Measurements from ENCODE around the gene ZC3H12D.

Gene ZC3H12D

GRCh38 chr6:149443411-149444181 lies 41.2 kb downstream of the ZC3H12D start:
- no peak for DNase-seq (ENCODE audit: low read depth in 2 of 2)

GRCh38 chr6:149441740-149442139 lies 43.1 kb downstream of the ZC3H12D start:
- no peak for DNase-seq (ENCODE audit: low read depth in 2 of 2)

GRCh38 chr6:149440735-149441671 lies 43.8 kb downstream of the ZC3H12D start:
- DNase-seq (ENCODE audit: low read depth in 2 of 2), result no peak

GRCh38 chr6:149439626-149440025 lies 45.2 kb downstream of the ZC3H12D start:
- DNase-seq (ENCODE audit: low read depth in 2 of 2), result no peak

- no peak for DNase-seq (ENCODE audit: low read depth in 2 of 2)
These were observed 46.0 kb downstream of the ZC3H12D start for GRCh38 chr6:149438855-149439254.

GRCh38 chr6:149437212-149437611 lies 47.6 kb downstream of the ZC3H12D start:
- no peak for DNase-seq (ENCODE audit: low read depth in 2 of 2)

GRCh38 chr6:149436647-149437046 lies 48.2 kb downstream of the ZC3H12D start:
- no peak for DNase-seq (ENCODE audit: low read depth in 2 of 2)

GRCh38 chr6:149435919-149436586 lies 48.8 kb downstream of the ZC3H12D start:
- no peak for DNase-seq (ENCODE audit: low read depth in 2 of 2)

- no peak for DNase-seq (ENCODE audit: low read depth in 2 of 2)
These were observed 50.9 kb downstream of the ZC3H12D start for GRCh38 chr6:149433881-149434280.

GRCh38 chr6:149433405-149433804 lies 51.4 kb downstream of the ZC3H12D start:
- DNase-seq (ENCODE audit: low read depth in 2 of 2), result no peak

GRCh38 chr6:149431905-149432775 lies 52.7 kb downstream of the ZC3H12D start:
- peak; percentile 63 to 78 for DNase-seq (ENCODE audit: low read depth in 2 of 2)

GRCh38 chr6:149429427-149430360 lies 55.1 kb downstream of the ZC3H12D start:
- no peak for DNase-seq (ENCODE audit: low read depth in 2 of 2)

GRCh38 chr6:149428606-149429005 lies 56.2 kb downstream of the ZC3H12D start:
- DNase-seq (ENCODE audit: low read depth in 2 of 2), result no peak

GRCh38 chr6:149425754-149426153 lies 59.1 kb downstream of the ZC3H12D start:
- no peak for DNase-seq (ENCODE audit: low read depth in 2 of 2)

- no peak for DNase-seq (ENCODE audit: low read depth in 2 of 2)
These were observed 59.6 kb downstream of the ZC3H12D start for GRCh38 chr6:149425224-149425623.

GRCh38 chr6:149423964-149424440 lies 60.8 kb downstream of the ZC3H12D start:
- DNase-seq (ENCODE audit: low read depth in 2 of 2), result no peak

- no peak for DNase-seq (ENCODE audit: low read depth in 2 of 2)
These were observed 62.2 kb downstream of the ZC3H12D start for GRCh38 chr6:149422581-149422980.

GRCh38 chr6:149421132-149421531 lies 63.7 kb downstream of the ZC3H12D start:
- DNase-seq (ENCODE audit: low read depth in 2 of 2), result no peak

GRCh38 chr6:149419696-149420404 lies 65.0 kb downstream of the ZC3H12D start:
- no peak for DNase-seq (ENCODE audit: low read depth in 2 of 2)

Data from stimulated activated CD8-positive, alpha-beta memory T cell treated with anti-CD3 and anti-CD28 coated beads, Interleukin-15, amount 100 ng/mL, for 4 hours (primary cell).